Thyroid gland (tissue), 4 donors: ENCODE results near the gene COX6A2.

ENCODE experiments used
- POLR2A ChIP-seq, 2 donors: fragments of 450-650 bp; IDR thresholded peaks; one replicate each; pipeline ENCODE4 v1.6.1; 2017; ENCODE audit warnings: antibody characterized with exemption in 2 of 2, mild to moderate bottlenecking in 2 of 2, moderate library complexity in 1 of 2
- TF ChIP-seq, protein P1 (sequence below), 6 experiments: fragments of 200-600 bp in 3 of 6; fragments of 450-650 bp in 3 of 6; sonication (generic) in 3 of 6; IDR thresholded peaks; one replicate each; pipeline ENCODE4 v1.5.1; 2016 to 2019; ENCODE audit warnings: antibody characterized with exemption in 6 of 6, mild to moderate bottlenecking in 2 of 6, inconsistent platforms in 1 of 6, moderate library complexity in 1 of 6

DNA sequence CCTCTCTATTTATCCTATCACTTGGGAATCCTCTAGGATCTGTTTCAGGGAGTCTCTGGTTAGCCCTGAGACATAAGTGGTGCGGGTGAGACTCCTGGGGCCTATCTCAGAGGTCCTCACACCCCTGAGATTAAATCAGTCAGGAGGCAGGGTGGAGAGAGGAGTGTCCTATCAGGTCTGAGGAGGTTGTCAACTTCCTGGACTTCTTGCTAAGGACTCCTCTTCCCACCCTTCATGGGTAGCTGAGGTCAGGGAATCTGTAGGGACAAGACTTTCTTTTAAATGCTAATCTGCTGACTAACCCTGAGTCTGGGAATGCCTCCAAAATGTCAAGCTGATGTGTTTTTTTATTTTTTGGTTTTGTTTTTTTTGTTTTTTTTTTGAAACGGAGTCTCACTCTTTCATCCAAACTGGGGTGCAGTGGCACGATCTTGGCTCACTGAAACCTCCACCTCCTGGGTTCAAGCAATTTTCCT lies 24.5 kb upstream of the COX6A2 start:
- TF ChIP-seq, protein P1, sequence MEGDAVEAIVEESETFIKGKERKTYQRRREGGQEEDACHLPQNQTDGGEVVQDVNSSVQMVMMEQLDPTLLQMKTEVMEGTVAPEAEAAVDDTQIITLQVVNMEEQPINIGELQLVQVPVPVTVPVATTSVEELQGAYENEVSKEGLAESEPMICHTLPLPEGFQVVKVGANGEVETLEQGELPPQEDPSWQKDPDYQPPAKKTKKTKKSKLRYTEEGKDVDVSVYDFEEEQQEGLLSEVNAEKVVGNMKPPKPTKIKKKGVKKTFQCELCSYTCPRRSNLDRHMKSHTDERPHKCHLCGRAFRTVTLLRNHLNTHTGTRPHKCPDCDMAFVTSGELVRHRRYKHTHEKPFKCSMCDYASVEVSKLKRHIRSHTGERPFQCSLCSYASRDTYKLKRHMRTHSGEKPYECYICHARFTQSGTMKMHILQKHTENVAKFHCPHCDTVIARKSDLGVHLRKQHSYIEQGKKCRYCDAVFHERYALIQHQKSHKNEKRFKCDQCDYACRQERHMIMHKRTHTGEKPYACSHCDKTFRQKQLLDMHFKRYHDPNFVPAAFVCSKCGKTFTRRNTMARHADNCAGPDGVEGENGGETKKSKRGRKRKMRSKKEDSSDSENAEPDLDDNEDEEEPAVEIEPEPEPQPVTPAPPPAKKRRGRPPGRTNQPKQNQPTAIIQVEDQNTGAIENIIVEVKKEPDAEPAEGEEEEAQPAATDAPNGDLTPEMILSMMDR (IDR thresholded peaks at IDR 0.05), result no peak
- no peak for TF ChIP-seq POLR2A (IDR thresholded peaks at IDR 0.05)
